ENCODE data around the gene LPP.

DNA sequence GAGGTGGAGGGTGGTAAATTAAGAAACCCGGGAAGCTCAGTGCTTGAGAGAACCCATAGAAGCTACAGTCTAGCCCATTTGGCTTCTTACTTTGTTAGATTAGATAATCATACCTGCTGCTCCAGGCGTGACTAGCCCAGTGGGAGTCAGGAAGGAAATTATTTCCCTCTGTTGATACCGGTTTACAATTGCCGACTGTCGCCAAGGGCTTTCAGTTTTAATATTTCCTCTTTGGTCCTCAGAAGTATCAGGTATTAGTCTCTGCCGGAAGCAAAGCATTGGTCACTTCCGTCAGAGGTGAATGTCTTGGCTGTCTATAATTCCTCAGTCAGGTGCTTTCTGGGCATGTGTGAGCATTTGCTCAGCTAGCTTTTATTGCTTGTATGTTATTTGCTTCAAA lies 75.2 kb downstream of the LPP start:
- TF ChIP-seq, protein P1, sequence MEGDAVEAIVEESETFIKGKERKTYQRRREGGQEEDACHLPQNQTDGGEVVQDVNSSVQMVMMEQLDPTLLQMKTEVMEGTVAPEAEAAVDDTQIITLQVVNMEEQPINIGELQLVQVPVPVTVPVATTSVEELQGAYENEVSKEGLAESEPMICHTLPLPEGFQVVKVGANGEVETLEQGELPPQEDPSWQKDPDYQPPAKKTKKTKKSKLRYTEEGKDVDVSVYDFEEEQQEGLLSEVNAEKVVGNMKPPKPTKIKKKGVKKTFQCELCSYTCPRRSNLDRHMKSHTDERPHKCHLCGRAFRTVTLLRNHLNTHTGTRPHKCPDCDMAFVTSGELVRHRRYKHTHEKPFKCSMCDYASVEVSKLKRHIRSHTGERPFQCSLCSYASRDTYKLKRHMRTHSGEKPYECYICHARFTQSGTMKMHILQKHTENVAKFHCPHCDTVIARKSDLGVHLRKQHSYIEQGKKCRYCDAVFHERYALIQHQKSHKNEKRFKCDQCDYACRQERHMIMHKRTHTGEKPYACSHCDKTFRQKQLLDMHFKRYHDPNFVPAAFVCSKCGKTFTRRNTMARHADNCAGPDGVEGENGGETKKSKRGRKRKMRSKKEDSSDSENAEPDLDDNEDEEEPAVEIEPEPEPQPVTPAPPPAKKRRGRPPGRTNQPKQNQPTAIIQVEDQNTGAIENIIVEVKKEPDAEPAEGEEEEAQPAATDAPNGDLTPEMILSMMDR (IDR thresholded peaks at IDR 0.05): no peak
- TF ChIP-seq POLR2A (IDR thresholded peaks at IDR 0.05) (no peak), POLR2AphosphoS5 (IDR thresholded peaks at IDR 0.05) (no peak)
